H1 (cell line): Measurements from ENCODE around the gene TIMP4. TPM values are rescaled to one million over a fixed set of nuclear protein-coding genes. Genes with fewer than 3 reads are reported as not detected.

Experiments
- CTCF ChIA-PET: fragments of 300-600 bp; sonication (Branson Sonifier 250); formaldehyde crosslinking; loops from one replicate; lab custom pipeline; 2021; ENCODE audit not compliant: partially characterized antibody; lab: Charles Lee
- POLR2A ChIA-PET: fragments of 300-600 bp; sonication (Branson Sonifier 250); formaldehyde crosslinking; loops from one replicate; lab custom pipeline; 2021; ENCODE audit warnings: inconsistent platforms; ENCODE audit not compliant: partially characterized antibody; lab: Charles Lee
- DNase-seq, 2 experiments: peaks; one replicate each; pipeline versions ENCODE4 v3.0.0 to v3.0.0-alpha.2; 2010 to 2022; ENCODE audit warnings: low spot score in 2 of 2, low read depth in 1 of 2, mixed read lengths in 1 of 2
- FAIRE-seq: peaks from 2 replicates; lab custom pipeline; 2011; peaks lifted over from hg19 to GRCh38; lab: Jason Lieb, UNC
- H2AFZ ChIP-seq: 2 replicates; pipeline ENCODE4 v1.8.1; 2012; ENCODE audit warnings: low read length, inconsistent platforms
- H2AK5ac ChIP-seq: 2 replicates; pipeline ENCODE4 v1.6.1; 2013; ENCODE audit warnings: low read depth, low read length
- H2BK120ac ChIP-seq: replicated peaks from 2 replicates; pipeline ENCODE3; 2013; ENCODE audit warnings: low read depth, low read length, inconsistent platforms
- H2BK12ac ChIP-seq: 2 replicates; pipeline ENCODE4 v1.6.1; 2013; ENCODE audit warnings: low read depth, low read length
- H2BK15ac ChIP-seq: 2 replicates; pipeline ENCODE4 v1.6.1; 2013; ENCODE audit warnings: low read length
- H2BK20ac ChIP-seq: 2 replicates; pipeline ENCODE4 v1.6.1; 2013; ENCODE audit warnings: low read length
- H2BK5ac ChIP-seq: 2 replicates; pipeline ENCODE4 v1.6.1; 2013; ENCODE audit warnings: low read depth, low read length
- H3K14ac ChIP-seq: 2 replicates; pipeline ENCODE4 v1.6.1; 2013; ENCODE audit warnings: inconsistent platforms; ENCODE audit not compliant: insufficient read length
- H3K18ac ChIP-seq: 2 replicates; pipeline ENCODE4 v1.6.1; 2013; ENCODE audit warnings: low read length; ENCODE audit errors: extremely low read depth
- H3K23ac ChIP-seq: 2 replicates; pipeline ENCODE4 v1.6.1; 2013; ENCODE audit warnings: inconsistent platforms; ENCODE audit not compliant: insufficient read length
- H3K23me2 ChIP-seq: 2 replicates; pipeline ENCODE4 v1.6.1; 2013; ENCODE audit warnings: low read depth, low read length
- H3K27ac ChIP-seq: 2 replicates; pipeline ENCODE4 v1.6.1; 2011; ENCODE audit warnings: low read depth, low read length, inconsistent platforms
- H3K27me3 ChIP-seq, 4 experiments: replicated peaks in 1 of 4; 1 replicate in 1 of 4; 2 replicates in 3 of 4; pipeline versions ENCODE4 v1.6.1 to v1.8.1; 2011 to 2013; ENCODE audit warnings: low read length in 3 of 4, mild to moderate bottlenecking in 3 of 4, inconsistent platforms in 2 of 4, mixed read lengths in 2 of 4, moderate library complexity in 1 of 4; ENCODE audit not compliant: control insufficient read depth in 3 of 4, insufficient read depth in 3 of 4; ENCODE audit errors: extremely low read depth in 1 of 4
- H3K36me3 ChIP-seq, 4 experiments: 2 replicates each; pipeline versions ENCODE4 v1.6.1 to v1.8.1; 2011 to 2013; ENCODE audit warnings: mild to moderate bottlenecking in 4 of 4, low read length in 3 of 4, moderate library complexity in 2 of 4, control low read depth in 1 of 4, inconsistent platforms in 1 of 4; ENCODE audit not compliant: insufficient read depth in 4 of 4, control insufficient read depth in 2 of 4
- H3K4ac ChIP-seq: replicated peaks from 2 replicates; pipeline ENCODE3; 2013; ENCODE audit warnings: low read length, low read depth, mixed read lengths, inconsistent platforms; ENCODE audit not compliant: insufficient read length
- H3K4me1 ChIP-seq, 4 experiments: replicated peaks in 1 of 4; 1 replicate in 1 of 4; 2 replicates in 3 of 4; pipeline versions ENCODE4 v1.6.1 to v1.8.1; 2011 to 2013; ENCODE audit warnings: low read length in 3 of 4, inconsistent platforms in 2 of 4, mixed read lengths in 1 of 4; ENCODE audit not compliant: insufficient read depth in 4 of 4, control insufficient read depth in 3 of 4
- H3K4me2 ChIP-seq, 2 experiments: 2 replicates each; pipeline versions ENCODE4 v1.6.1 to v1.8.1; 2011 to 2013; ENCODE audit warnings: low read depth in 2 of 2, low read length in 2 of 2, control low read depth in 1 of 2, inconsistent platforms in 1 of 2, mild to moderate bottlenecking in 1 of 2; ENCODE audit not compliant: insufficient read depth in 1 of 2
- H3K4me3 ChIP-seq, 4 experiments: fragments of 200-600, 300-600 bp in 1 of 4; sonication (generic), shearing (Covaris generic), sonication (Bioruptor Twin) in 1 of 4; 2 replicates each; pipeline versions ENCODE4 v1.5.1 to v1.8.1; 2011 to 2016; ENCODE audit warnings: low read length in 4 of 4, low read depth in 3 of 4, control low read depth in 2 of 4, inconsistent platforms in 2 of 4, mild to moderate bottlenecking in 2 of 4, mixed read lengths in 1 of 4, moderate library complexity in 1 of 4; ENCODE audit not compliant: insufficient read depth in 2 of 4; ENCODE audit errors: extremely low read depth in 1 of 4
- H3K56ac ChIP-seq: replicated peaks from 2 replicates; pipeline ENCODE3; 2013; ENCODE audit warnings: low read depth, mild to moderate bottlenecking, mixed read lengths, low read length, inconsistent platforms; ENCODE audit not compliant: insufficient read length
- H3K79me1 ChIP-seq: 2 replicates; pipeline ENCODE4 v1.6.1; 2013; ENCODE audit warnings: low read depth, low read length, control low read depth
- H3K79me2 ChIP-seq, 2 experiments: 2 replicates each; pipeline versions ENCODE4 v1.6.1 to v1.8.1; 2012 to 2013; ENCODE audit warnings: low read length in 2 of 2, mild to moderate bottlenecking in 2 of 2, inconsistent platforms in 1 of 2; ENCODE audit not compliant: insufficient read depth in 2 of 2, control insufficient read depth in 1 of 2
- H3K9ac ChIP-seq, 4 experiments: replicated peaks in 1 of 4; 1 replicate in 1 of 4; 2 replicates in 3 of 4; pipeline versions ENCODE4 v1.6.1 to v1.8.1; 2011 to 2013; ENCODE audit warnings: low read depth in 3 of 4, low read length in 3 of 4, control low read depth in 2 of 4, mild to moderate bottlenecking in 2 of 4, moderate library complexity in 2 of 4, inconsistent platforms in 1 of 4; ENCODE audit errors: extremely low read depth in 1 of 4
- H3K9me3 ChIP-seq, 2 experiments: 2 replicates each; pipeline versions ENCODE4 v1.6.1 to v1.8.1; 2012 to 2013; ENCODE audit warnings: mild to moderate bottlenecking in 2 of 2, moderate library complexity in 2 of 2, control low read depth in 1 of 2, inconsistent platforms in 1 of 2, low read depth in 1 of 2, low read length in 1 of 2, mixed read lengths in 1 of 2; ENCODE audit not compliant: insufficient read depth in 2 of 2
- H4K20me1 ChIP-seq, 2 experiments: replicated peaks in 1 of 2; 2 replicates each; pipeline versions ENCODE3 to v1.8.1; 2011 to 2013; ENCODE audit warnings: inconsistent platforms in 2 of 2, low read length in 2 of 2, mild to moderate bottlenecking in 1 of 2; ENCODE audit not compliant: insufficient read depth in 2 of 2, control insufficient read depth in 1 of 2
- H4K5ac ChIP-seq: 2 replicates; pipeline ENCODE4 v1.6.1; 2013; ENCODE audit warnings: low read length, low read depth, mixed read lengths, inconsistent platforms; ENCODE audit not compliant: insufficient read length
- H4K8ac ChIP-seq: 2 replicates; pipeline ENCODE4 v1.8.0; 2013; ENCODE audit warnings: mild to moderate bottlenecking, moderate library complexity, low read length, inconsistent platforms; ENCODE audit not compliant: insufficient read depth; ENCODE audit errors: extremely low read depth
- H4K91ac ChIP-seq: replicated peaks from 2 replicates; pipeline ENCODE3; 2013; ENCODE audit warnings: low read length, mixed read lengths, inconsistent platforms; ENCODE audit not compliant: insufficient read length
- CBX5 ChIP-seq: fragments of 300-800, 300-1000 bp; sonication (generic); IDR thresholded peaks from 2 replicates; pipeline ENCODE4 v1.7.1; 2016; ENCODE audit warnings: antibody characterized with exemption, low read length, low read depth
- FOSL1 ChIP-seq: IDR thresholded peaks from 2 replicates; pipeline ENCODE4 v1.6.1; 2011; ENCODE audit warnings: mild to moderate bottlenecking, low read depth, low read length, moderate library complexity; ENCODE audit not compliant: insufficient read depth
- POLR2A ChIP-seq, 2 experiments: IDR thresholded peaks; 1 replicate in 1 of 2; 2 replicates in 1 of 2; pipeline ENCODE4 v1.6.1; 2011; ENCODE audit warnings: low read depth in 2 of 2, low read length in 2 of 2, mild to moderate bottlenecking in 2 of 2; ENCODE audit errors: control extremely low read depth in 1 of 2
- SAP30 ChIP-seq: fragments of 300-600 bp; sonication (generic); IDR thresholded peaks from 2 replicates; pipeline ENCODE4 v1.7.1; 2012; ENCODE audit warnings: low read length, moderate library complexity, mild to moderate bottlenecking, inconsistent platforms; ENCODE audit not compliant: insufficient read depth, insufficient replicate concordance
- SP4 ChIP-seq: IDR thresholded peaks from 2 replicates; pipeline ENCODE4 v1.6.1; 2012; ENCODE audit warnings: low read length, inconsistent platforms
- SRF ChIP-seq: IDR thresholded peaks from 2 replicates; pipeline ENCODE4 v1.6.1; 2011; ENCODE audit warnings: mild to moderate bottlenecking, low read depth, low read length, moderate library complexity
- TBP ChIP-seq: IDR thresholded peaks from 2 replicates; pipeline ENCODE4 v1.6.1; 2011; ENCODE audit warnings: low read depth, low read length, improper control_type of control experiment
- WGBS, 2 experiments: shearing (Covaris generic) in 1 of 2; methylation state at CpG; one replicate each; pipeline versions ENCODE4 v1.1.6 to v1.1.7; 2013 to 2015; ENCODE audit warnings: low lambda C conversion rate in 2 of 2, mixed read lengths in 2 of 2, inconsistent platforms in 1 of 2, low coverage in 1 of 2, missing lambda C conversion rate in 1 of 2; ENCODE audit not compliant: insufficient replicate concordance in 2 of 2, insufficient coverage in 1 of 2, insufficient read length in 1 of 2; ENCODE audit errors: extremely low coverage in 1 of 2, missing lambda C conversion rate in 1 of 2; 5-methylcytosine and 5-hydroxymethylcytosine counted together
- polyA plus RNA-seq, 7 experiments: library from polyadenylated mRNA; depleted of rRNA in 3 of 7; stranded (reverse) in 5 of 7; unstranded in 2 of 7; fragments of >200 nt in 5 of 7; fragments of 200-250 nt in 2 of 7; gene quantifications; 1 replicate in 5 of 7; 2 replicates in 1 of 7; 4 replicates in 1 of 7; pipeline versions ENCODE4 v1.2.1 to v1.2.3, GENCODE V29; 2011 to 2013; ENCODE audit warnings: missing spikeins in 2 of 7, mixed read lengths in 2 of 7
- total RNA-seq: library from RNA; stranded (reverse); fragmentation: NEBNext Ultra II Directional; extraction: Animal tissue kit (Norgen Biotek cat#: 25700); gene quantifications from 2 replicates; pipeline ENCODE4 v1.2.1, GENCODE V29; 2021
- TF ChIP-seq, protein P1 (sequence below): IDR thresholded peaks from 2 replicates; pipeline ENCODE4 v1.6.1; 2012; ENCODE audit warnings: inconsistent platforms
- TF ChIP-seq, protein P2 (sequence below): IDR thresholded peaks from 2 replicates; pipeline ENCODE4 v1.6.1; 2012; ENCODE audit warnings: low read length, inconsistent platforms

Gene TIMP4
- total and polyA plus RNA-seq, 2 of the 8 experiments (the other 6 are each of a cell fraction or from before 2014, with no cell fraction given) = 5.1 to 8.7 TPM

DNA sequence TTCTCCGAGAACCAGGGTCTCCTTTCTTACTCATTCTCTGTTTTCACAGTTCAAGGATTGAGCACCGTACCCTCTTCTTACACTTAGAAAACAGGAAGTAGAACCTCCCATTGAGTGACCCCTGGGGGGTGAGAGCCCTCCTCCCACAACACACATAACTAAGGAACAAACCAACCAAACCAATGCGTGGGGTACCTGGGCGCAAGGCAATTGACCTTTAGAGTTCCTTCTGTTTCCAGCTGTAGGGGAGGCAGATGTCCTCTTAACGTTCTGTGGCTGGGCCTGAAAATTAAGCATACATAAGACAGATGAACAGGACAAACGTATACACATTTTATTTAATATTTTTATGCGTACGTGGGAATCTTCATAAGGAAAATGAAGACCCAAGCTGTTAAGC lies 33.5 kb upstream of the TIMP4 start:
- Histone ChIP-seq H3K14ac (no peak overlapping the region), H3K9ac (no peak overlapping the region), H4K8ac (no peak overlapping the region), H3K4me3 (no peak overlapping the region), H3K79me1 (no peaks in the 10 kb centered on the region), H4K5ac (no peak overlapping the region), H3K27me3 (no peaks in the 10 kb centered on the region), H2BK120ac (no peak overlapping the region), H3K27ac (no peak overlapping the region), H2AK5ac (no peak overlapping the region), H3K18ac (no peak overlapping the region), H2BK12ac (no peak overlapping the region), H2BK20ac (no peak overlapping the region)
- no peak for FAIRE-seq
- TF ChIP-seq SP4 (no peak), POLR2A (IDR thresholded peaks at IDR 0.05; ENCODE audit: control extremely low read depth in 1 of 2, low read depth in 2 of 2, low read length in 2 of 2) (no peak), SAP30 (no peak), TBP (no peak), SRF (no peak), FOSL1 (no peak), CBX5 (no peak)
- TF ChIP-seq, protein P1, sequence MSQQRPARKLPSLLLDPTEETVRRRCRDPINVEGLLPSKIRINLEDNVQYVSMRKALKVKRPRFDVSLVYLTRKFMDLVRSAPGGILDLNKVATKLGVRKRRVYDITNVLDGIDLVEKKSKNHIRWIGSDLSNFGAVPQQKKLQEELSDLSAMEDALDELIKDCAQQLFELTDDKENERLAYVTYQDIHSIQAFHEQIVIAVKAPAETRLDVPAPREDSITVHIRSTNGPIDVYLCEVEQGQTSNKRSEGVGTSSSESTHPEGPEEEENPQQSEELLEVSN = no peak
- TF ChIP-seq, protein P2, sequence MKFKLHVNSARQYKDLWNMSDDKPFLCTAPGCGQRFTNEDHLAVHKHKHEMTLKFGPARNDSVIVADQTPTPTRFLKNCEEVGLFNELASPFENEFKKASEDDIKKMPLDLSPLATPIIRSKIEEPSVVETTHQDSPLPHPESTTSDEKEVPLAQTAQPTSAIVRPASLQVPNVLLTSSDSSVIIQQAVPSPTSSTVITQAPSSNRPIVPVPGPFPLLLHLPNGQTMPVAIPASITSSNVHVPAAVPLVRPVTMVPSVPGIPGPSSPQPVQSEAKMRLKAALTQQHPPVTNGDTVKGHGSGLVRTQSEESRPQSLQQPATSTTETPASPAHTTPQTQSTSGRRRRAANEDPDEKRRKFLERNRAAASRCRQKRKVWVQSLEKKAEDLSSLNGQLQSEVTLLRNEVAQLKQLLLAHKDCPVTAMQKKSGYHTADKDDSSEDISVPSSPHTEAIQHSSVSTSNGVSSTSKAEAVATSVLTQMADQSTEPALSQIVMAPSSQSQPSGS = no peak
- TF ChIP-seq, all 59 proteins: peak for 0
- DNase-seq = no peak
- Histone ChIP-seq H3K23ac (no peak overlapping the region), H2AFZ (no peak overlapping the region), H3K56ac (no peak overlapping the region), H3K9me3 (no peaks in the 10 kb centered on the region), H4K91ac (no peak overlapping the region), H3K79me2 (no peaks in the 10 kb centered on the region), H3K4me2 (no peak overlapping the region), H3K36me3 (no peaks in the 10 kb centered on the region), H2BK5ac (no peak overlapping the region), H3K23me2 (no peaks in the 10 kb centered on the region; the same call in 1 of the 2 replicates), H3K4ac (no peak overlapping the region), H2BK15ac (no peak overlapping the region), H4K20me1 (no peaks in the 10 kb centered on the region), H3K4me1 (peaks cover 0 to 2% (median 0%) of the 10 kb centered on the region in 4 experiments; a peak in 1 of 7 replicates)
- POLR2A ChIA-PET = no interaction called here
- CTCF ChIA-PET = interaction anchor here (1.5 to 7.2 kb wide), 3 partner anchors 15 to 288 kb away, joined by 3 to 54 read pairs (median 10); no protein-coding TSS in a partner anchor
- WGBS, 2 experiments = 92% methylated on average over 8 of the region's 8 CpGs; no CpG with 5 or more reads in 1 of the 2 experiments
